ENCODE results near the gene RBMS3. TPM values are rescaled to one million over a fixed set of nuclear protein-coding genes. Genes with fewer than 3 reads are reported as not detected.

Gene RBMS3
- total RNA-seq, 1 donor from 2014 or later: 0.47 TPM

- no peak for DNase-seq (ENCODE audit: low spot score)
- H3K27ac Mint-ChIP-seq: no peak overlapping the region
- Histone ChIP-seq H3K4me2 (no peak overlapping the region), H3K9me3 (ENCODE audit: low read depth) (no peaks in the 10 kb centered on the region), H4K20me1 (ENCODE audit: low read depth) (no peaks in the 10 kb centered on the region), H3K36me3 (no peaks in the 10 kb centered on the region), H3K27me3 (no peaks in the 10 kb centered on the region), H3F3A (ENCODE audit: low read depth) (no peaks in the 10 kb centered on the region), H2AFZ (replicated peaks) (no peak overlapping the region), H3K4me1 (no peaks in the 10 kb centered on the region), H3K27ac (no peak overlapping the region), H3K79me2 (ENCODE audit: low read depth) (no peaks in the 10 kb centered on the region), H3K9ac (no peak overlapping the region), H3K4me3 (no peak overlapping the region)
- no peaks in the 10 kb centered on the region for H3K27me3 Mint-ChIP-seq (ENCODE audit: insufficient read depth, low read depth)
- peaks cover 16% of the 10 kb centered on the region for H3K9me3 Mint-ChIP-seq
- H3K4me1 Mint-ChIP-seq: peaks cover 4% of the 10 kb centered on the region
- TF ChIP-seq EZH2 (IDR thresholded peaks at IDR 0.05) (no peak), EZH2phosphoT487 (IDR thresholded peaks at IDR 0.05) (no peak)
- TF ChIP-seq, protein P1, sequence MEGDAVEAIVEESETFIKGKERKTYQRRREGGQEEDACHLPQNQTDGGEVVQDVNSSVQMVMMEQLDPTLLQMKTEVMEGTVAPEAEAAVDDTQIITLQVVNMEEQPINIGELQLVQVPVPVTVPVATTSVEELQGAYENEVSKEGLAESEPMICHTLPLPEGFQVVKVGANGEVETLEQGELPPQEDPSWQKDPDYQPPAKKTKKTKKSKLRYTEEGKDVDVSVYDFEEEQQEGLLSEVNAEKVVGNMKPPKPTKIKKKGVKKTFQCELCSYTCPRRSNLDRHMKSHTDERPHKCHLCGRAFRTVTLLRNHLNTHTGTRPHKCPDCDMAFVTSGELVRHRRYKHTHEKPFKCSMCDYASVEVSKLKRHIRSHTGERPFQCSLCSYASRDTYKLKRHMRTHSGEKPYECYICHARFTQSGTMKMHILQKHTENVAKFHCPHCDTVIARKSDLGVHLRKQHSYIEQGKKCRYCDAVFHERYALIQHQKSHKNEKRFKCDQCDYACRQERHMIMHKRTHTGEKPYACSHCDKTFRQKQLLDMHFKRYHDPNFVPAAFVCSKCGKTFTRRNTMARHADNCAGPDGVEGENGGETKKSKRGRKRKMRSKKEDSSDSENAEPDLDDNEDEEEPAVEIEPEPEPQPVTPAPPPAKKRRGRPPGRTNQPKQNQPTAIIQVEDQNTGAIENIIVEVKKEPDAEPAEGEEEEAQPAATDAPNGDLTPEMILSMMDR (IDR thresholded peaks at IDR 0.05): no peak
- H3K4me3 Mint-ChIP-seq: no peak overlapping the region
- H3K36me3 Mint-ChIP-seq: peaks cover 5% of the 10 kb centered on the region
Measured at GRCh38 chr3:29502771-29503170, 221.9 kb downstream of the RBMS3 start.

DNA sequence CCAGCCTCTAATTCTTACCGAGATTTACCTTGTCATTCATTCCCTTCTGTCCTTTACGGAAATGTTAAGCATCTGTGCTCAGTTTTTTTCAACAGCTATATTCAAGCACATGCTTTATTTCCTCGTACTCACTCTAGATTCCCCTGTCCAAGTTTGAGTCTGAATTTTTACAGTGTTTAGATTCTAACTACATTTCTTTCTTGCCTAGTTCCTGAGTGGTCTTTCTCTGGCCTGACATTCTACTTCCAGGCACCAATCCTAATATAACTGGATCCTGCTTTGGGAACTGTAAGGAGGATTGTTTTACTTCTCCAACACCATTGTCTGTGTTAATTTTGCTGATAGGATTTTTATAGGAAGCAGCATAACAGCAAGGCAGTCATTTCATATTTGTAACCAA is 222.4 kb downstream of the RBMS3 start:
- Histone ChIP-seq H3K4me1 (no peaks in the 10 kb centered on the region), H3K9ac (no peak overlapping the region), H3K4me2 (no peak overlapping the region), H3K4me3 (no peak overlapping the region), H4K20me1 (ENCODE audit: low read depth) (no peaks in the 10 kb centered on the region), H3K9me3 (ENCODE audit: low read depth) (no peaks in the 10 kb centered on the region), H3K79me2 (ENCODE audit: low read depth) (no peaks in the 10 kb centered on the region), H2AFZ (replicated peaks) (no peak overlapping the region), H3K36me3 (no peaks in the 10 kb centered on the region), H3K27ac (no peak overlapping the region), H3F3A (ENCODE audit: low read depth) (no peaks in the 10 kb centered on the region), H3K27me3 (no peaks in the 10 kb centered on the region)
- no peak for DNase-seq (ENCODE audit: low spot score)
- no peak overlapping the region for H3K27ac Mint-ChIP-seq
- peaks cover 5% of the 10 kb centered on the region for H3K36me3 Mint-ChIP-seq
- no peak overlapping the region for H3K4me3 Mint-ChIP-seq
- no peaks in the 10 kb centered on the region for H3K27me3 Mint-ChIP-seq (ENCODE audit: insufficient read depth, low read depth)
- peaks cover 16% of the 10 kb centered on the region for H3K9me3 Mint-ChIP-seq
- TF ChIP-seq, protein P1 (IDR thresholded peaks at IDR 0.05): no peak
- TF ChIP-seq EZH2phosphoT487 (IDR thresholded peaks at IDR 0.05) (no peak), EZH2 (IDR thresholded peaks at IDR 0.05) (no peak)
- H3K4me1 Mint-ChIP-seq: peaks cover 4% of the 10 kb centered on the region

DNA sequence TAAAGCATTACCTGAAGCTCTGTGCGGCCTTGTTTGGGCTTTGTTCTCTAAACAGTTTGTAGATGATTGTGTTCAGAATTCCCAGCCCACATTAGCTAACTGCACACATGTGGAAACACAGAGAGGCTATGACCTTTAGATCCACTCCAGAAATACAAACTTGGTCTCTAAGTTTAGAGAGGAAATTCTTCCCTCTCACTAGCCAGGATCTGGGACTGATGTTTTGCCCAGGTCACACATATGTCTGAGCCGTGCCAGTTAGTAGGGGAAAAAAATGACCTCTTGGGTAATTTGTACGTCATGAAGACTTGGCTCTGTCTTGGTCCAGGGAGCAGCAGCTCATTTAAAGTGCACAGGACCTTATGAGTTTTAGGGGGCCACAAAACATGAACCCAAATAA is 223.1 kb downstream of the RBMS3 start:
- Histone ChIP-seq H3K79me2 (ENCODE audit: low read depth) (no peaks in the 10 kb centered on the region), H3K4me3 (no peak overlapping the region), H4K20me1 (ENCODE audit: low read depth) (no peaks in the 10 kb centered on the region), H3K9ac (no peak overlapping the region), H3K4me1 (no peaks in the 10 kb centered on the region), H2AFZ (replicated peaks) (no peak overlapping the region), H3K27me3 (no peaks in the 10 kb centered on the region), H3F3A (ENCODE audit: low read depth) (no peaks in the 10 kb centered on the region), H3K36me3 (no peaks in the 10 kb centered on the region), H3K4me2 (no peak overlapping the region), H3K27ac (no peak overlapping the region), H3K9me3 (ENCODE audit: low read depth) (no peaks in the 10 kb centered on the region)
- peaks cover 16% of the 10 kb centered on the region for H3K9me3 Mint-ChIP-seq
- no peak overlapping the region for H3K27ac Mint-ChIP-seq
- TF ChIP-seq, protein P1 (IDR thresholded peaks at IDR 0.05): no peak
- TF ChIP-seq EZH2 (IDR thresholded peaks at IDR 0.05): no peak
- no peak for TF ChIP-seq EZH2phosphoT487 (IDR thresholded peaks at IDR 0.05)
- H3K27me3 Mint-ChIP-seq (ENCODE audit: insufficient read depth, low read depth): no peaks in the 10 kb centered on the region
- H3K4me1 Mint-ChIP-seq: peaks cover 4% of the 10 kb centered on the region
- DNase-seq (ENCODE audit: low spot score): no peak
- H3K36me3 Mint-ChIP-seq: peaks cover 5% of the 10 kb centered on the region
- no peak overlapping the region for H3K4me3 Mint-ChIP-seq
